ENCODE data around the gene ABCA4. TPM values are rescaled to one million over a fixed set of nuclear protein-coding genes. Genes with fewer than 3 reads are reported as not detected.

ABCA4 gene
- total RNA-seq, 1 experiment from 2014 or later = 1.5 TPM

DNA sequence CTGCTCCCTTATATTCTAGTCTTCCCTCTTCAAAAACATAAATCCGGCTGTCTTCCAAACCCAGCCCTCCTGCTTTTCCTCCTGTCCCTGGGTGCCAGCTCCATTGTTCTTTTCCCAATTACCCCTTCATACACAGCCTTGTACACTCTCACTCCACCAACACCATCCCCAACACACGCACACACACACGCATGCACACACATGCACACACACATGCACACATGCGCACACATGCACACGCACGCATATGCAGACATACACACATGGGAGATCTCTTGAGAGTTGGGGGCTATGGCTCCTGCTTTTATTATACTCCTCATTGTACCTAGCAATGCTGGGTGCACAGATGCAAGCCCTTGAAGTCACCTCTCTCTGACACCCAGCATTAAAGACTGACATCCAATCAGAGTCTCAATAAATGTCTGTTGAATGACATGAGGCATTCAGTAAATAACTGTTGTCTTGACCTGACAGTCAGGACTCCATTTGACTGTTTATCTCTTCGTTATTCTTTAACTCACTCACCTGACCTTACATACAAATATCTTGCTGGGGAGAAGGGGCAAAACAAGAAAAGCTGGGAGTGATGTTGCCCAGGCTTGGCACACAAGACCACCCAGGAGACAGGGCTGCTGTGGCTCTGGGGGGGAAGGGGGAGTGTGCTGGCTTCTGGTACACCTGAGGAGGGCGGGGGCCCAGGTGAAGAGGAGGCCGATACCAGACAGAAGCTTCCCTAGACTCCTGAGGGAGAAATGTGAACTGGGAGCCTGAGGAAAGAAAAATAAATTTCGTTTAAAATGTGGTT, 16.0 kb downstream of the ABCA4 start:
- intact Hi-C loops (cut with micrococcal nuclease; ENCODE audit: unreplicated experiment) = no loop called here
- in situ Hi-C loops (cut with HindIII; ENCODE audit: low pct_unique_long_range_greater_than_20kb, low sequenced_read_pairs) = no loop called here
- ATAC-seq = no peak
- POLR2A ChIA-PET = no interaction called here
- TF ChIP-seq, protein P1, sequence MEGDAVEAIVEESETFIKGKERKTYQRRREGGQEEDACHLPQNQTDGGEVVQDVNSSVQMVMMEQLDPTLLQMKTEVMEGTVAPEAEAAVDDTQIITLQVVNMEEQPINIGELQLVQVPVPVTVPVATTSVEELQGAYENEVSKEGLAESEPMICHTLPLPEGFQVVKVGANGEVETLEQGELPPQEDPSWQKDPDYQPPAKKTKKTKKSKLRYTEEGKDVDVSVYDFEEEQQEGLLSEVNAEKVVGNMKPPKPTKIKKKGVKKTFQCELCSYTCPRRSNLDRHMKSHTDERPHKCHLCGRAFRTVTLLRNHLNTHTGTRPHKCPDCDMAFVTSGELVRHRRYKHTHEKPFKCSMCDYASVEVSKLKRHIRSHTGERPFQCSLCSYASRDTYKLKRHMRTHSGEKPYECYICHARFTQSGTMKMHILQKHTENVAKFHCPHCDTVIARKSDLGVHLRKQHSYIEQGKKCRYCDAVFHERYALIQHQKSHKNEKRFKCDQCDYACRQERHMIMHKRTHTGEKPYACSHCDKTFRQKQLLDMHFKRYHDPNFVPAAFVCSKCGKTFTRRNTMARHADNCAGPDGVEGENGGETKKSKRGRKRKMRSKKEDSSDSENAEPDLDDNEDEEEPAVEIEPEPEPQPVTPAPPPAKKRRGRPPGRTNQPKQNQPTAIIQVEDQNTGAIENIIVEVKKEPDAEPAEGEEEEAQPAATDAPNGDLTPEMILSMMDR (IDR thresholded peaks at IDR 0.05) = no peak
- no peak for TF ChIP-seq TCF7L2 (IDR thresholded peaks at IDR 0.05; ENCODE audit: low read depth, low read length)
- no peak for TF ChIP-seq SIN3A (IDR thresholded peaks at IDR 0.05; ENCODE audit: borderline replicate concordance, insufficient read depth, low read depth, low read length)
- Histone ChIP-seq H3K27me3 (ENCODE audit: control insufficient read depth, insufficient read depth, low read length) (no peaks in the 10 kb centered on the region), H3K4me1 (ENCODE audit: control insufficient read depth, insufficient read depth, low read length) (peaks cover 34% of the 10 kb centered on the region), H3K9me3 (ENCODE audit: control insufficient read depth, insufficient read depth, low read depth, low read length) (no peaks in the 10 kb centered on the region), H3K27ac (ENCODE audit: low read length) (peak overlapping the region; percentile 56), H3K4me3 (ENCODE audit: low read depth in 2 of 2, low read length in 2 of 2) (no peak overlapping the region), H3K36me3 (ENCODE audit: control insufficient read depth, insufficient read depth, low read length) (no peaks in the 10 kb centered on the region)
- no TSS peak for BruUV-seq (replicated peaks)
- CTCF ChIA-PET = no interaction called here
- no peak for DNase-seq (ENCODE audit: low read depth, low spot score)

GRCh38 chr1:94104127-94104684, 16.7 kb downstream of the ABCA4 start:
- POLR2A ChIA-PET = no interaction called here
- Histone ChIP-seq H3K9me3 (ENCODE audit: control insufficient read depth, insufficient read depth, low read depth, low read length) (no peaks in the 10 kb centered on the region), H3K27ac (ENCODE audit: low read length) (peak overlapping the region; percentile 77), H3K27me3 (ENCODE audit: control insufficient read depth, insufficient read depth, low read length) (no peaks in the 10 kb centered on the region), H3K36me3 (ENCODE audit: control insufficient read depth, insufficient read depth, low read length) (no peaks in the 10 kb centered on the region), H3K4me1 (ENCODE audit: control insufficient read depth, insufficient read depth, low read length) (peaks cover 34% of the 10 kb centered on the region), H3K4me3 (ENCODE audit: low read depth in 2 of 2, low read length in 2 of 2) (no peak overlapping the region)
- intact Hi-C loops (cut with micrococcal nuclease; ENCODE audit: unreplicated experiment) (no loop called here), in situ Hi-C loops (cut with HindIII; ENCODE audit: low pct_unique_long_range_greater_than_20kb, low sequenced_read_pairs) (no loop called here)
- ATAC-seq (no peak), DNase-seq (ENCODE audit: low read depth, low spot score) (no peak)
- TF ChIP-seq, protein P1 (IDR thresholded peaks at IDR 0.05) = no peak
- TF ChIP-seq, protein P2, sequence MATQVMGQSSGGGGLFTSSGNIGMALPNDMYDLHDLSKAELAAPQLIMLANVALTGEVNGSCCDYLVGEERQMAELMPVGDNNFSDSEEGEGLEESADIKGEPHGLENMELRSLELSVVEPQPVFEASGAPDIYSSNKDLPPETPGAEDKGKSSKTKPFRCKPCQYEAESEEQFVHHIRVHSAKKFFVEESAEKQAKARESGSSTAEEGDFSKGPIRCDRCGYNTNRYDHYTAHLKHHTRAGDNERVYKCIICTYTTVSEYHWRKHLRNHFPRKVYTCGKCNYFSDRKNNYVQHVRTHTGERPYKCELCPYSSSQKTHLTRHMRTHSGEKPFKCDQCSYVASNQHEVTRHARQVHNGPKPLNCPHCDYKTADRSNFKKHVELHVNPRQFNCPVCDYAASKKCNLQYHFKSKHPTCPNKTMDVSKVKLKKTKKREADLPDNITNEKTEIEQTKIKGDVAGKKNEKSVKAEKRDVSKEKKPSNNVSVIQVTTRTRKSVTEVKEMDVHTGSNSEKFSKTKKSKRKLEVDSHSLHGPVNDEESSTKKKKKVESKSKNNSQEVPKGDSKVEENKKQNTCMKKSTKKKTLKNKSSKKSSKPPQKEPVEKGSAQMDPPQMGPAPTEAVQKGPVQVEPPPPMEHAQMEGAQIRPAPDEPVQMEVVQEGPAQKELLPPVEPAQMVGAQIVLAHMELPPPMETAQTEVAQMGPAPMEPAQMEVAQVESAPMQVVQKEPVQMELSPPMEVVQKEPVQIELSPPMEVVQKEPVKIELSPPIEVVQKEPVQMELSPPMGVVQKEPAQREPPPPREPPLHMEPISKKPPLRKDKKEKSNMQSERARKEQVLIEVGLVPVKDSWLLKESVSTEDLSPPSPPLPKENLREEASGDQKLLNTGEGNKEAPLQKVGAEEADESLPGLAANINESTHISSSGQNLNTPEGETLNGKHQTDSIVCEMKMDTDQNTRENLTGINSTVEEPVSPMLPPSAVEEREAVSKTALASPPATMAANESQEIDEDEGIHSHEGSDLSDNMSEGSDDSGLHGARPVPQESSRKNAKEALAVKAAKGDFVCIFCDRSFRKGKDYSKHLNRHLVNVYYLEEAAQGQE (IDR thresholded peaks at IDR 0.05; ENCODE audit: insufficient read depth in 1 of 2, low read depth in 2 of 2, low read length in 1 of 2) = no peak
- TF ChIP-seq TCF7L2 (IDR thresholded peaks at IDR 0.05; ENCODE audit: low read depth, low read length) (no peak), POLR2AphosphoS5 (IDR thresholded peaks at IDR 0.05; ENCODE audit: low read depth, low read length) (no peak), SIN3A (IDR thresholded peaks at IDR 0.05; ENCODE audit: borderline replicate concordance, insufficient read depth, low read depth, low read length) (no peak)
- no TSS peak for BruUV-seq (replicated peaks)
- CTCF ChIA-PET = no interaction called here

Measured in Panc1 (cell line).